HG02571 (cell line): ENCODE results near the gene USO1.
"Not testable (repeated sequence)": the region's sequence is repeated elsewhere in the genome, so short reads cannot be mapped to it uniquely, and the experiment has no call there.

Experiments
- ATAC-seq: cut with Tn5 transposase; IDR thresholded peaks from one replicate; pipeline ENCODE4 v1.9.1; 2021; ENCODE audit warnings: mild to moderate bottlenecking, moderate library complexity; ENCODE audit not compliant: unreplicated experiment

Gene USO1

DNA sequence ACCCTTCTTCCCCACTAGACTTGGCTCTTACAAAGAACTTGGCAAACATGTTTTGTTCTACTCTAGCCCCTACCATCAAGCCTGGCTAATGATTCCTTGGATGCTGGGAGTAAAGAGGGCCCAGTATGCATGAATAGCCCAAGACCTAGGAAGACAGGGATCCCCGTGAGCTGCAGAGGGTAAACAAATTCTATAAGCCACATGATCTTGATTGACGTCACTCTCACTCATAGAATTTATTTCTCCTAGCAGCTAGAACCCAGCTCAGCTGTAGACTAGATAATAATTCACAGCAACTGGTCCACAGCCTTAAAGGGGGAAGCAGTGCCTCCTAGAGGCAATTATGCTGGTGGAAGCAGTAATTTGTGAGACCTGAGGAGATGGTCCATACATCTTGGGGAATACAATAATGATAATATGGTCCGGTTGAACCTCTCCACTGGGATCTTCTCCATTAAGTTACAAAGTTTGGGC lies 16.1 kb upstream of the USO1 start:
- no peak for ATAC-seq

DNA sequence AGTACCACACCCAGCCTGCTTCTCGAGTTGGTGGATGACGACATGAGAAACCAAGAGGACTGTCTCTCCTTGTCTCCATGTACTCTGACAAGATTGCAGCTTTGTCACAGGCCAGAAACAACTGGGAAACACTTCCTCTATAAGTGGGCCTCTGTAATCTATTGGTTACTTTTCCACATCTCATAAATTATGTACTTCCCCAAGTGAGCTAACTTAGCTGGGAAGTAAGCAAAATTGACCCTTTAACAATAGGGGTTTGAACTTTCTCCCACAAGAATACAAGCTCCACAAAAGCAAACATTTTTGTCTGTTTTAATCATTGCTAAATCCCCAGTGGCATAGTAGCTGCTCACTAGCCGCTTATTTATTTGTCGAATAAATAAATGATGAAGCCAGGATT lies 14.1 kb upstream of the USO1 start:
- ATAC-seq: no peak

DNA sequence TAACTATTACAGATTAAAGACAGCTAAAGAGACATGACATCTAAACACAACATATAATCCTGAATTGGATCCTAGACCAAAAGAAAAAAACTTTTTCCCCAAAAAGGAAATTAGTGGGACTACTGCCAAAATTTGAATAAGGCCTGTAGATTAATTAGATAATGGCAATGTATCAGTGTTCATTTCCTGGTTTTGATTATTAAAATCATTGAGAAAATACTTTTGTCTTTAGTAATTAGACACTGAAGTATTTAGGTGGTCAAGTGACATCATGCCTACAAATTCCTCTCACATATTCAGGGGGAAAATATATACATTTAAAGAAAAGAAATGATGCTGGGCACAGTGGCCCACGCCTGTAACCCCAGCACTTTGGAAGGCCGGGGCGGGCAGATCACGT lies 10.4 kb upstream of the USO1 start:
- ATAC-seq: no peak

DNA sequence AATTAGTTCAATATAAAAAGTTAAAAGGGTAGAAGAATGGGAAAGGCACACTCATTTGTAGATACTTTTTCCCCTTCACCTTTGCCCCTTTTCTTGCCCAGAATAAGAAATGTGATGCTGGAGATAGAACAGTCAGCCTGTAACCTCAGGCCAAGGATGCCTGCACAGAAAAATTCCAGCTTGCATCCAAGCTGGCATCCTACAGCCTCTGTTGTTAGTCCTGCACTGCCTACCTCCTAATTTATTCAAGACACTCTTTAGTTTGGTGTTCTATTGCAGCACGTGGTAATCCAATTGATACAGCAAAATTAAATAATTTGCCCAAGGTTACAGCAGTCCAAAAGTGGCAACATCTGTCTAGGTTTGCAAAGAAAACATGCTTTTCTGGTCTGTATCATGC lies 9.7 kb upstream of the USO1 start:
- ATAC-seq: no peak

DNA sequence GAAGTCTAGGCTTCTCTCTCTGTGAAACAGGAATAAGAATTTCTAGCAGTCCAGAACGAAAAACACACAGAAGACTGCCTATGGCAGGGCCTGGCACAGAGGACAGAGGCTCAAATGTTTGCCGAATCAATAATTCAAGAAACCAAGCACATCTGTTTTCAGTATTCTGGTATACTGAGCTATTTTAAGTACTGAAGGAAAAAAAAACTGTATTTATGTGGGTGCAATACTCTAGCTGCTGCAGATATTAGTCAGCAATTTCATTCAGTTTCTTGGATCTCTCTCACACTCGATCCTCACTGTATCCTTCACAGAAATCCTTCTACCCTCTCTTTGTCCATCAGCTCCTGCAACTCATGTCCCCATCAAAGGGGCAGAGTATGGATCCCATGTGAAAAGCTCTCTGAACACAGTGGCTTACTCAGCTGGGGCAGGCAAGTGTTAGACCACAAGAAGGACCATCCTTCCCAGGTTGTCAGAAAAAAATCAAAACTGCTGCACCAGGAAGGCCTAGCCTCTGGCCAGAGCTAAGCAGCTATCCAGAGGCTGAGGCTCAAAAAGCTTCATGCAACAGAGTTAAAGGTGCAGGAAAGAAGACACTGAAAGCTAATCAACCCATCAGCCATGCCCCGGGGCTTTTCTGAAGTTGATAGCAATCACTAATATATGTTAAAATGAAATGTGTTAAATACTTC lies 9.1 kb upstream of the USO1 start:
- ATAC-seq: no peak

DNA sequence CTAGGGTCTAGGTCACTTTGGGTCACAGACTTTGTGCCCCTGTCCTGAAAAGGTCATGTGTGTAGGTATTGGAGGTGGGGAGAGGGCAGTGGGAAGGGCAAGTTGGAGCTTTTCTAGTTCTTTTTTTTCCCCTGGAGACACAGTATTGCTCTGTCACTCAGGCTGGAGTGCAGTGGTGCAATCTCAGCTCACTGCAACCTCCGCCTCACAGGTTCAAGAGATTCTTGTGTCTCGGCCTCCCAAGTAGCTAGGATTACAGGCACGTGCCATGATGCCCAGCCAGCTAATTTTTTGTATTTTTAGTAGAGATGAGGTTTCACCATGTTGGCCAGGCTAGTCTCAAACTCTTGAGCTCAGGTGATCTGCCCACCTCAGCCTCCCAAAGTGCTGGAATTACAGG lies 8.3 kb upstream of the USO1 start:
- ATAC-seq: not testable (repeated sequence)

DNA sequence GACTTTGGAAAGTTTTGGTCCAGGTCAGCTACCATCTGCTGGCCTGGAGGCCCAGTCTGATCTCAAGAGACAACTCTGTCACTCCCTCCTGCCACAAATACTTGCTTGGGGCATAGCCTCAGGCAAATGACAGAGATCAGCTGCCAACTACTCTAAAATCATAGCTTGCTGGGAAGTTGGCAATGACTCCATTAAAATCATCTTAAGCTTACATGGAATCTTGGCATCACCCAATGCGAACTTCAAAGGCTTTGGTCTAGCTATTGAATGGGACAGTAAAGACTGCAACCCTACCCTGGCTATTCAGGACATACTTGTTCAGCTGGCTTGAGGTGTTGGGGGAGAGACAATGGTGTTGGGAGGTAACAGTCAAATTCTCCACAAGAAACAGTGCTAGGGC lies 7.0 kb upstream of the USO1 start:
- ATAC-seq: no peak

DNA sequence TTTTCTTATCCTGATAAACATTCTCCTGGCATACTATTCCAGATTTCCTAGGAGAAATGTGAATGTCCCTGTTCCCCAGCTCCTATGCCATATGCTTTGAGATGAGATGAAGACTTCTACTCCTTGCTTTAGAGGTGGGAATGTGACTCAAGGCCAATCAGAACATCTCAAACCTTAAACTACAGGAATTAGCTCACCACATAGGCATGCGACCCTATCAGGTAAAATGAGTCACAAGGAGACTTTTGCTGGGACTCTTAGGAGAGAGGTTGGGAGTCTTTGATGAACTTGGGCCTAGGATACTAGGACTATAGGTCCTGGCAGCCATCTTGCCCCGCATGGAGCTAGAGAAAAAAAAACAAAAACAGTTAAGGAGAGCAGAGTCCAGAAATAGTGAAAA lies 5.8 kb upstream of the USO1 start:
- no peak for ATAC-seq

DNA sequence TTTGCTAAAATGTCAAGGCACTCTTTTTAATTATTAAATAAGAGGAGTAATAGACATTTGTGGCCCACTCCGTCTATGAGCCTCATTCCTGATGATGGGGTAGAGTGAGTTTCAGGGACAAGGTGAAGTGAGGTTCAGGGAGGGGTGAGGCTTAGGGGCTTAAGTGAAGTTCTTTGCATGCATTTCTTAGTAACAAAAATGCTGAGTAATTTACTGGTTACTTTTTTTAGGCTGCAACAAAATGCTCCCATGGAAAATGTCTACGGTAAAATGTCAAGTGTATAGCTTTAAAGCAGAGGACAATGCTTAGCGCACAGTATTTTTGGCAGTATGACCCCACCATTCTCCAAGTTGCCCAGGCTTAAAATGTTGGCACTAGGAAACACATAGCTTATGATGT lies 2.0 kb upstream of the USO1 start:
- no peak for ATAC-seq

DNA sequence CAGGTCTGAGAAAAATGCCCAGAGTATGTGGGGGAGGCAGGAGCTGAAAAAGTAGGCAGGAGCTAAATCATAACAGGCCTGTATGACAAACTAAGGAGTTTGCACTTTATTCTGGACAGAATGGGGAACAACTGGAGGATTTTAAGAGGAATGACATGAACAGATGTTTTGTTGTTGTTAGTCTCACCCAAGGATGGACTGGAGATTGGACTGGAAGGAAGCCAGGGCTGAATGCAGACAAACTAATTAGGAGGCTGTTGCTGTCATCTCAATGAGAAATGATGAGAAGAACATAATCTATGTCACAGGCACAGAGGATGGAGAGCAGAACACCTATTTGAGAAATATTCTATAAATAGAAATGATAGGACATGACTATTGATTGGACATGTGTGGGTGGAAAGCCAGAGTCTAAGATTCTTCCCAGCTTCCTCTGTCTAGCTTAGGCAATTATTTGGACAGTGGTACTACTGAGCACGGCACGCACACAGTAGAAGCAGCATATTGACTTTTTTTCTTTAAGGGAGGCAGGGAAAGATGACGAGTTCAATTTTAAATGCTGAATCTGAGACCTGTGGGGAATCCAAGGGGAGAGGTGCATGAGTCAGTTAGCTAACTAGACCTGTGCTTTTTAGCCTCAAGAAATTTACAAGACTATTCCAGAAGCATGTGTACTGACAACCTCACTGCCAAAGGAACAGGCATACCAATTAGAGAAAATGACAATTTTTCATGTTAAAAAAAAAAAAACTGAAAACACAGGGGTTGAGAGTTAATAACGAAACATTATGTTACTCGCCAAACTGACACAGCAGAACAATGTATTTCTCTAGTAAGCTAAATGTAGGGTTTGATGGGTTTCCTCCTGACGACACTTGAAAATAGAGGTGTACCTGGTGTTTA lies 963 bp upstream of the USO1 start:
- no peak for ATAC-seq

DNA sequence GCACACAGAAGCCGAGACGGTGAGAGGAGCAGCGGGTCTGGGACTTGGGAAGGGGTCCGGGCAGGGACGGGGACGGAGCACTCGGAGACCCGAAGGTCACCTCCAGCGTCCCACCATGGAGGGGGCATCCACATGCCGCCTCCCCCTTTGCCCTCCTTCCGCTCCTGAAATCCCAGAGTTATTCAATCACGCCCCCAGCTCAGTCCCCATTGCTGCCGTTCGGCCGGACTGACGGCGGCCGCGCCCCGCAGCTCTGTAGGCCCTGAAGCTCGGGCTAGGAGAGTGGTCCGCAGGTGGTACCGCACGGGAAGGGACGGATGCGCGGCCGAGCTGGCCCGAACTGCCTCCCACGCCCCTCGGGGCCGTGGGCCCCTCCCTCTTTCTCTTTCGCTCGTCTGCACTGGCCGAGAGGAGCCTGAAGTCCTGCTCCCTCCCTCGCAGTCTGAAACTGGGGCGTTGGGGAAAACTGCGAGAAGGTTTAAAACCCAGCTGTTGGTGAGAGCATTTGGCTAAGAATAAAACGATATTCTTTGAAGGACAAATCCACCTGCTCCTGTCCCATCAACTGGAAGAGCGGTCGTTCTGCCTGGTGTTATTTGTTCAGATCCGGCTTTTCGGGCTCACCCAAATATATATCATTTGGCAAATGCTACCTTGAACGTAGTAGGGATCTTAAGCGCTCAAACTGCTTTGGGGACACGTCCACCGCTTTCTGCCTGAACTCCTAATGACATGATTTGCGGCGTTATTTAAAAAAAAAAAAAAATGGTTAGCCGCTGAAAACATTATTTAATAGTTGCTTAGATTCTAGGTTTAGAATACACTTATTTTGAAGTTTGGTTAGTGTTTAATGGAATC lies 719 bp downstream of the USO1 start:
- peak; percentile 59 for ATAC-seq

DNA sequence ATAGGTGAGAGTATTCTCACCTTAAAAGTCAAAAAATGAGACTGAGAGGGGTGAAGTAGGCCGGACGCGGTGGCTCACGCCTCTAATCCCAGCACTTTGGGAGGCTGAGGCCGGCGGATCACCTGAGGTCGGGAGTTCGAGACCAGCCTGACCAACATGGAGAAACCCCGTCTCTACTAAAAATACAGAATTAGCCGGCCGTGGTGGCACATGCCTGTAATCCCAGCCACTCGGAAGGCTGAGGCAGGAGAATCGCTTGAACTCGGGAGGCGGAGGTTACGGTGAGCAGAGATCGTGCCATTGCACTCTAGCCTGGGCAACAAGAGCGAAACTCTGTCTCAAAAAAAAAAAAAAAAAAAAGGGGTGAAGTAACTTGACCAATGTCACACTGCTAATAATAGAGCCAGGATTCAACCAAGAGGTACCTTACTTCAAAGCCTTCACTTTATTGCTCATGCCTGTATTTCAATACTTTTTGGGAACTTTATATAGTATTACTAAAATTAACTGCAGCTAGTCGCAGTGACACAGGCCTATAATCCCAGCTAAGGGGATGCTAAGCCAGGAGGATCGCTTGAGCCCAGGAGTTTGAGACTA lies 1.7 kb downstream of the USO1 start:
- not testable (repeated sequence) for ATAC-seq

DNA sequence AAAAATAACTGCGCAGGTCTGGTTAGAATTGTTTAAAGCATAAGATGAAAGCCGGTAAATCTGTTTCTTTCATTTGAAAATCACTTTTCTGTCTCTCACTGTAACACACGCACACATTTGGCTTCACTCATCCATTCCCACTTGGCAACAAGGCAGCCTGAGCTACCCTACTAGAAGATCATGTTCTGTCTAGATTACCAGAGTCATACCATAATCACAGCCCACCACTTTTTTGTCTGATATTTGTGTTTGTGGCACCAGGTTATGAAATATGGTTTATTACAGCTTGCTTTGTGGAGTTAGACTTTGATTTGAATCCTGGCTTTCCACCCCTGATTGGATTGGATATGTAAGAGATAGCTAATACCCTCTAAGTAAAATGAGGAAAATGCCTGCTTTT lies 2.2 kb downstream of the USO1 start:
- no peak for ATAC-seq

DNA sequence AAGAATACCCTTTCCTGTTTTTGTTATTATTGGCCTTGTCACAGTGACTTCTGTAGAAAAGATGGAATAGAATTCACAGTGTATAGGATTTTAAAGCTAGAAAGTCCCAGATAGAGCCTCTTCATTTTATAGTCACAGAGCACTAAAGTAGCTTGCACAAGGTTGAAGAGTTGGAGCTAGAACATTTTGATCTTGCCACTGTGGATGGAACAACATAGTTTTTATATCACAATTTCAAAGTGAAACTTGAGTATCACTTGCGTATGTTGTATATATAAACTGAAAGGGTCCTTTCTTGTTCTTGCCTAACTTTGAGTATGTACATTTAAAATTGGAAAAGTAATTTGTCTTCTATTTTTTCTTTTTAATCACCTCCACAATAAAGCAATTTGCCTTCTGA lies 2.7 kb downstream of the USO1 start:
- ATAC-seq: no peak

DNA sequence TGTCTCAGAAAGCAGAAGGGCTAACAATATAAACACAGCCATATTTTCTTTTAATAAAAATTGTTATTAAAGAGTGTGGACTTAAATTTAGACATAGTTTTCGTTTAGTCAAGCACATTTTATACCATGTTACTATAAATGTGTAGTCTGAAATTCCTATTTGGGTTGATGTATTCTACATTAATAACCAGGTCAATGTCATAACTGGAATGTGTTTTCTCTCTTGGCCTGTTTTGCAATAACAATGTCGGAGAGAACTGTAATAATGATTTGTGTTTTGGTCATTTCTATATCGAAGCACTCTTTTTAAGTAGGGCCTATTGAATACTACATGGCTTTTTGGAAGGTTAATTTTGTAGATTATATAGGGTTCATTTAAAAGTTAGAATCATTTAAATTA lies 5.5 kb downstream of the USO1 start:
- ATAC-seq: no peak

DNA sequence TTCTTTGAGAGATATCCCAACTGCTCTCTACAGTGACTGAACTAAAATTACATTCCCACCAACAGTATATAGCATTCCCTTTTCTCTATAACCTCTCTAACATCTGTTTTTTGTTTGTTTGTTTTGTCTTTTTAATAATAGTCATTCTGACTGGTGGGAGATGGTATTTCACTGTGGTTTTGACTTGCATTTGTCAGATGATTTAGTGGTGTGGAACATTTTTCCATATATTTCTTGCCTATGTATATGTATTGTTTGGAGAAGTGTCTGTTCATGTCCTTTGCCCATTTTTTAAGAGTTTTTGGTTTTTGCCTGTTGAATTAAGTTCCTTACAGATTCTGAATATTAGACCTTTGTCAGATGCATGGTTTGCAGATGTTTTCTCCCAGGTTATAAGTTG lies 9.0 kb downstream of the USO1 start:
- ATAC-seq: no peak

DNA sequence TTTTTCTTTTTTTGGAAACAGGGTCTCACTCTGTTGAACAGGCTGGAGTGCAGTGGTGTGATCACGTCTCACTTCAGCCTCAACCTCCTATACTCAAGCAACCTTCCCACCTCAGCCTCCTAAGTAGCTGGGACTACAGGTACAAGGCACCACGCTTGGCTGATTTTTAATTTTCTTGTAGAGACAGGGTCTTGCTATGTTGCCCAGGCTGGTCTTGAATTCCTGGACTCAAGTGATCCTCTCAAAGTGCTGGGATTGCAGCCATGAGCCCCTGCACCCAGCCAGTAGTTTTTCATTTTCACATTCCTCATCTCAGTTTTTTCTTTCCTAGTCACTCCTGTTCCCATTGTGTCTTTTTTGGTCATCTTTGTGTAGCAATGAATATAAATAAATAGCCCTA lies 11.1 kb downstream of the USO1 start:
- ATAC-seq: no peak

DNA sequence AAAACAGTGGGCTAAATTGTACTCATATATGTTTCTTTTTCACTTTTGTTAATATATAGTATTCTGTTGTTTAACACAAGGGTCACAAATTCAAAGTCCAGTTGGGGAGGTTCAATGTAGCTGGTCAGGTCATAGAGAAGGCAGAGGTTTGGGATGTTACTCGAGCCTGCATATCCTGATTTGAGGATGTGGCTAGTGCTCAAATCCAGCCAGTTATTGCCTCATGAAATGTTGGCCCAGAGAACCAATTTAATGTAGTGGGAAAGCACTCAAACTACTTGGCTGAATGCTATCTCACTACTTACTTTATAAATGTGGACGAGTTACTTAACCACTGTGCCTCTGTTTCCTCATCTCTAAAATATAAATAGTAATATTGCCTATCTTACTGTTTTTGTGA lies 12.5 kb downstream of the USO1 start:
- ATAC-seq: no peak

DNA sequence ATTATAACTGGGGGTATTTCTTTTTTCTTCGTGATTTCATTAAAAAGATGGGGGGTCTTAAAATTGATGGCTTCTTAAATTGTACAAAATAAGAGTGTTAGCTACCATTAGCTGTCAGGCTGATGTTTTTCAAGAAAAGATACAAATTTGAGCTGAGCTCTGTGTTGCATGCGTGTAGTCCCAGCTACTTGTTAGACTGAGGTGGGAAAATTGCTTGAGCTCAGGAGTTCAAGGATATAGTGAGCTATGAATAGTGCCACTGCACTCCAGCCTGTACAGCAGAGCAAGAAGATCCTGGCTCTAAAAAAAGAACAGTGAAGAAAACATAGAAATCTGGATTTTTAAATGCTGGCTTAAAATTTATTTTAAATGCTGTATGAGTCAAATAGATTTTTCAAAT lies 13.0 kb downstream of the USO1 start:
- no peak for ATAC-seq

DNA sequence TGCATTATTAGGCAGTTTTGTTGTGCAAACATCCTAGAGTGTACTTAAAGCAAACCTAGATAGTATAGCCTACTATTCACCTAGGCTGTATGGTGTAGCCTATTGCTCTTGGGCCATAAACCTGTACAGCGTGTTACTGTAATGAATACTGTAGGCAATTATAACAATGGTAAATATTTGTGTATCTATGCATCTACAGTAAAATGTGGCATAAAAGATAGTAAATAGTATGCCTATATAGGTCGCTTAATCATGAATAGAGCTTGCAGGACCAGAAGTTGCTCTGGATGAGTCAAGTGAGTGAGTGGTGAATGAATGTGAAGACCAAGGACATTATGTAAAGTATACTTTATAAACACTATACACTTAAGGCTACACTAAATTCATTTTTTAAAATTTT lies 16.6 kb downstream of the USO1 start:
- no peak for ATAC-seq

DNA sequence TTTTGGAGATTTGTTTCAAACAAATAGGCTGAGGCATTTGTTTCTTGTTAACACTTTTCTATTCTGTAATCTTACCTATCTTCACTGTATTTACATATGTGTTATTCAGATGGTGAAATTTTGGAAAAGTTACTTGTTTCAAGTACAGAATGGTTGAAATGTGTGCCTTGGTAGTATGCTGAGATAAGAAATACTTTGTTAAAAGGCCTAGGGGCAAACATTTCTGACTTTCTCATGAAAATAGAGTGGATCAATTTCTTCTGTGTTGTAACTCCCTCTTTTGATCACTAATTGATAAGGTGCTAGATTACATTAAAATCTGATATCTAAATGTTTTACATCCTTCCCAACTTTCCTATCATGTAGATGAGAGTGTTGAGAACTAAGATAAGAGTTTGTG lies 18.1 kb downstream of the USO1 start:
- ATAC-seq: no peak
